Measurements from ENCODE around the gene OTOP1.
"Not testable (repeated sequence)": the region's sequence is repeated elsewhere in the genome, so short reads cannot be mapped to it uniquely, and the experiment has no call there.

Gene OTOP1

GRCh38 chr4:4202510-4202909 lies 24.2 kb downstream of the OTOP1 start:
- no peaks in the 10 kb centered on the region for H3K9me2 ChIP-seq (ENCODE audit: low read depth, low read length)
- H3K79me2 ChIP-seq (ENCODE audit: insufficient read depth, low read length): no peaks in the 10 kb centered on the region
- no peak for TF ChIP-seq EZH2 (IDR thresholded peaks at IDR 0.05; ENCODE audit: borderline replicate concordance, low read length)
- TF ChIP-seq CTCF (IDR thresholded peaks at IDR 0.05; ENCODE audit: low read length): no peak
- no peak overlapping the region for H3K4me2 ChIP-seq (ENCODE audit: low read length)
- no peaks in the 10 kb centered on the region for H3K27me3 ChIP-seq (ENCODE audit: insufficient read depth, low read length)
- no peaks in the 10 kb centered on the region for H4K20me1 ChIP-seq (ENCODE audit: insufficient read depth, low read length)
- H3K27ac ChIP-seq (ENCODE audit: low read depth, low read length, poor library complexity, severe bottlenecking): no peak overlapping the region
- H3F3A ChIP-seq (ENCODE audit: insufficient read depth, low read length): no peaks in the 10 kb centered on the region
- H3K4me3 ChIP-seq (ENCODE audit: low read depth, low read length, poor library complexity, severe bottlenecking): no peak overlapping the region
- H2AFZ ChIP-seq (ENCODE audit: low read length): no peak overlapping the region
- H3K9me3 ChIP-seq (ENCODE audit: low read length): no peaks in the 10 kb centered on the region
- no peaks in the 10 kb centered on the region for H3K36me3 ChIP-seq (ENCODE audit: insufficient read depth, low read length)
- no peaks in the 10 kb centered on the region for H3K4me1 ChIP-seq (ENCODE audit: insufficient read depth, low read length, severe bottlenecking)
- no peak overlapping the region for H3K9ac ChIP-seq (ENCODE audit: low read length)

DNA sequence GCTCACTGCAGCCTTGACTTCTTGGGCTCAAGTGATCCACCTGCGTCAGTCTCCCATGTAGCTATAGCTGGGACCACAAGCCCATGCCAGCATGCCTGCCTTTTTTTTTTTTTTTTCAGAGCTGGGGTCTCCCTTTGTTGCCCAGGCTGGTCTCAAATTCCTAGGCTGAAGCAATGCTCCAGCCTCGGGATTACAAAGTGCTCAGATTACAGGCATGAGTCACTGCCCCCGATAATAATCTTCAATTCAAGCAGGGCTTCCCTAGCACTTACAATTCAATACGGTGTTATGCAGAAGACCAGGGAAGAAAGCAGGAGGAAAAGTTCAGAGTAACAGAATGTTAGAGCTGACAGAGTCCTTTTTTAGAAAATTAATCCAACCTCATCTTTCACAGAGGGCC lies 26.1 kb downstream of the OTOP1 start:
- Histone ChIP-seq H3K9ac (ENCODE audit: low read length) (no peak overlapping the region), H3K79me2 (ENCODE audit: insufficient read depth, low read length) (no peaks in the 10 kb centered on the region), H2AFZ (ENCODE audit: low read length) (no peak overlapping the region), H3K4me1 (ENCODE audit: insufficient read depth, low read length, severe bottlenecking) (no peaks in the 10 kb centered on the region), H3K9me3 (ENCODE audit: low read length) (no peaks in the 10 kb centered on the region), H3K27me3 (ENCODE audit: insufficient read depth, low read length) (no peaks in the 10 kb centered on the region), H3K4me2 (ENCODE audit: low read length) (no peak overlapping the region), H3F3A (ENCODE audit: insufficient read depth, low read length) (no peaks in the 10 kb centered on the region), H3K27ac (ENCODE audit: low read depth, low read length, poor library complexity, severe bottlenecking) (no peak overlapping the region), H3K4me3 (ENCODE audit: low read depth, low read length, poor library complexity, severe bottlenecking) (no peak overlapping the region), H4K20me1 (ENCODE audit: insufficient read depth, low read length) (no peaks in the 10 kb centered on the region), H3K36me3 (ENCODE audit: insufficient read depth, low read length) (no peaks in the 10 kb centered on the region), H3K9me2 (ENCODE audit: low read depth, low read length) (no peaks in the 10 kb centered on the region)
- TF ChIP-seq EZH2 (IDR thresholded peaks at IDR 0.05; ENCODE audit: borderline replicate concordance, low read length): no peak
- no peak for TF ChIP-seq CTCF (IDR thresholded peaks at IDR 0.05; ENCODE audit: low read length)

- no peak overlapping the region for H3K27ac ChIP-seq (ENCODE audit: low read depth, low read length, poor library complexity, severe bottlenecking)
- H3K4me3 ChIP-seq (ENCODE audit: low read depth, low read length, poor library complexity, severe bottlenecking): no peak overlapping the region
- no peaks in the 10 kb centered on the region for H3K9me3 ChIP-seq (ENCODE audit: low read length)
- no peak for TF ChIP-seq EZH2 (IDR thresholded peaks at IDR 0.05; ENCODE audit: borderline replicate concordance, low read length)
- TF ChIP-seq CTCF (IDR thresholded peaks at IDR 0.05; ENCODE audit: low read length): no peak
- no peak overlapping the region for H2AFZ ChIP-seq (ENCODE audit: low read length)
- H3K9ac ChIP-seq (ENCODE audit: low read length): no peak overlapping the region
- no peaks in the 10 kb centered on the region for H3F3A ChIP-seq (ENCODE audit: insufficient read depth, low read length)
- H3K4me2 ChIP-seq (ENCODE audit: low read length): no peak overlapping the region
- H3K27me3 ChIP-seq (ENCODE audit: insufficient read depth, low read length): no peaks in the 10 kb centered on the region
- H4K20me1 ChIP-seq (ENCODE audit: insufficient read depth, low read length): no peaks in the 10 kb centered on the region
- no peaks in the 10 kb centered on the region for H3K79me2 ChIP-seq (ENCODE audit: insufficient read depth, low read length)
- H3K4me1 ChIP-seq (ENCODE audit: insufficient read depth, low read length, severe bottlenecking): no peaks in the 10 kb centered on the region
- H3K36me3 ChIP-seq (ENCODE audit: insufficient read depth, low read length): no peaks in the 10 kb centered on the region
- H3K9me2 ChIP-seq (ENCODE audit: low read depth, low read length): no peaks in the 10 kb centered on the region
These were observed 31.4 kb downstream of the OTOP1 start for GRCh38 chr4:4195354-4195753.

DNA sequence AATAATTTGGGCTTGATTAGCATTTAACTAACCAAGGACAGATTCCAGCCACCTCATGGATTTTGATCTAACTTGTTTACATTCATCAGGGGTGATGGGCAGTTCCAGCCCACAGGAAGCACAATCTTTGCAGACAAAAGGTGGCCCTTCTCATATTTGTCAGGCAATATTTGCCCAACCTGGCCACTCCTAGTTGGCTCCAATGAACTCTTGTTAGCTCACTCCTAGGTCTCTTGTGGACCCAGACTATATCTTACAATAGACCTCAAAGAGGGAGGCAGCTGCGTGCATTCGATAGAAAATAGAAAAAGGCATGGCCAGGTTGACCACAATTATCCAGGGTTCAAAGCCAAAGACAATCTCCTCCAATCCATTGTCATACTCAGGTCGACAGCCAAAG lies 38.2 kb downstream of the OTOP1 start:
- H4K20me1 ChIP-seq (ENCODE audit: insufficient read depth, low read length); H3K4me2 ChIP-seq (ENCODE audit: low read length); H3K79me2 ChIP-seq (ENCODE audit: insufficient read depth, low read length); H3K9me3 ChIP-seq (ENCODE audit: low read length); H3K36me3 ChIP-seq (ENCODE audit: insufficient read depth, low read length); H3K4me3 ChIP-seq (ENCODE audit: low read depth, low read length, poor library complexity, severe bottlenecking); H3K9me2 ChIP-seq (ENCODE audit: low read depth, low read length); H3F3A ChIP-seq (ENCODE audit: insufficient read depth, low read length); H3K4me1 ChIP-seq (ENCODE audit: insufficient read depth, low read length, severe bottlenecking); H3K27ac ChIP-seq (ENCODE audit: low read depth, low read length, poor library complexity, severe bottlenecking); H3K27me3 ChIP-seq (ENCODE audit: insufficient read depth, low read length); H3K9ac ChIP-seq (ENCODE audit: low read length); H2AFZ ChIP-seq (ENCODE audit: low read length): not testable (repeated sequence)

All from OCI-LY1 (cell line).